H1 (cell line): ENCODE results near the gene ATCAY. TPM values are rescaled to one million over a fixed set of nuclear protein-coding genes. Genes with fewer than 3 reads are reported as not detected.

Experiments
- CHD7 ChIP-seq: fragments of 300-600 bp; sonication (generic); IDR thresholded peaks from 2 replicates; pipeline ENCODE4 v1.7.1; 2012; ENCODE audit warnings: low read length, moderate library complexity, mild to moderate bottlenecking, inconsistent platforms; ENCODE audit not compliant: insufficient replicate concordance
- CTBP2 ChIP-seq: IDR thresholded peaks from 2 replicates; pipeline ENCODE4 v1.7.0; 2011; ENCODE audit warnings: borderline replicate concordance, mild to moderate bottlenecking, moderate library complexity, mixed read lengths, low read length; ENCODE audit not compliant: insufficient read depth, insufficient read length
- polyA plus RNA-seq, 7 experiments: library from polyadenylated mRNA; depleted of rRNA in 3 of 7; stranded (reverse) in 5 of 7; unstranded in 2 of 7; fragments of >200 nt in 5 of 7; fragments of 200-250 nt in 2 of 7; gene quantifications; 1 replicate in 5 of 7; 2 replicates in 1 of 7; 4 replicates in 1 of 7; pipeline versions ENCODE4 v1.2.1 to v1.2.3, GENCODE V29; 2011 to 2013; ENCODE audit warnings: missing spikeins in 2 of 7, mixed read lengths in 2 of 7
- total RNA-seq: library from RNA; stranded (reverse); fragmentation: NEBNext Ultra II Directional; extraction: Animal tissue kit (Norgen Biotek cat#: 25700); gene quantifications from 2 replicates; pipeline ENCODE4 v1.2.1, GENCODE V29; 2021

The ATCAY gene
- total and polyA plus RNA-seq, 2 of the 8 experiments (the other 6 are each of a cell fraction or from before 2014, with no cell fraction given) = 24.4 to 33.8 TPM

- TF ChIP-seq CHD7 = no peak
- TF ChIP-seq CTBP2 = no peak
Measured at GRCh38 chr19:3832001-3832400, 48.5 kb upstream of the ATCAY start (continued).
